ENCODE results near the gene SLC9A9.

- TF ChIP-seq CTCF (IDR thresholded peaks at IDR 0.05 in 8 of 11, conservative IDR thresholded peaks at IDR 0.05 in 3 of 11) (no peak), POLR2AphosphoS5 (IDR thresholded peaks at IDR 0.05) (no peak), POLR2A (IDR thresholded peaks at IDR 0.05) (no peak)
Observed at GRCh38 chr3:143276592-143276991, 571.7 kb downstream of the SLC9A9 start.
